Esophagus squamous epithelium (tissue), 5 donors: ENCODE results near the gene STK32C. TPM values are rescaled to one million over a fixed set of nuclear protein-coding genes. Genes with fewer than 3 reads are reported as not detected.

Experiments used
- DNase-seq: peaks from one replicate; lab custom pipeline; 2025; lab: John Stamatoyannopoulos, UW
- H3K27ac ChIP-seq, 4 donors: fragments of 200-600 bp; sonication (generic); one replicate each; pipeline ENCODE4 v1.5.1; 2016 to 2019; ENCODE audit warnings: mild to moderate bottlenecking in 1 of 4
- H3K27me3 ChIP-seq, 4 donors: fragments of 200-600 bp; sonication (generic); 1 replicate in 3 of 4; 2 replicates in 1 of 4; pipeline versions ENCODE4 v1.5.1 to v1.6.0; 2017 to 2021; ENCODE audit warnings: antibody characterized with exemption in 1 of 4
- H3K36me3 ChIP-seq, 3 donors: fragments of 200-600 bp; sonication (generic); one replicate each; pipeline ENCODE4 v1.5.1; 2016 to 2019
- H3K4me1 ChIP-seq, 3 donors: fragments of 200-600 bp; sonication (generic); one replicate each; pipeline ENCODE4 v1.5.1; 2017 to 2019
- H3K4me3 ChIP-seq, 4 donors: fragments of 200-600 bp; sonication (generic); 1 replicate in 3 of 4; 2 replicates in 1 of 4; pipeline ENCODE4 v1.5.1; 2016 to 2019; ENCODE audit warnings: mild to moderate bottlenecking in 2 of 4, moderate library complexity in 1 of 4
- H3K9me3 ChIP-seq, 3 donors: fragments of 200-600 bp; sonication (generic); one replicate each; pipeline ENCODE4 v1.5.1; 2016 to 2019
- CTCF ChIP-seq, 6 experiments: fragments of 450-650 bp in 4 of 6; fragments of 200-600 bp in 2 of 6; sonication (generic) in 2 of 6; IDR thresholded peaks; one replicate each; pipeline ENCODE4 v1.5.1; 2016 to 2019; ENCODE audit warnings: antibody characterized with exemption in 6 of 6, mild to moderate bottlenecking in 4 of 6, moderate library complexity in 4 of 6
- POLR2A ChIP-seq, 4 donors: fragments of 450-650 bp; IDR thresholded peaks; one replicate each; pipeline ENCODE4 v1.6.1; 2017; ENCODE audit warnings: antibody characterized with exemption in 4 of 4, mild to moderate bottlenecking in 4 of 4, moderate library complexity in 3 of 4
- WGBS, 2 donors: methylation state at CpG; one replicate each; pipeline ENCODE4 v1.1.5; 2018; 5-methylcytosine and 5-hydroxymethylcytosine counted together
- intact Hi-C: fragments of 100-400 bp; cut with DNase I; formaldehyde crosslinking; loops from one replicate; pipeline ENCODE4 v1.15.0; 2022
- total RNA-seq, 4 donors: library from RNA; depleted of rRNA; stranded (reverse); fragments of >200 nt; gene quantifications; one replicate each; pipeline ENCODE4 v1.1.0, GENCODE V29; 2016
- donor health status: DM: yes; HTN: yes; CAD: no.

The STK32C gene
- total RNA-seq, 4 donors from 2014 or later: 2.3 to 5.5 (median 2.6) TPM

- no peak for TF ChIP-seq POLR2A (IDR thresholded peaks at IDR 0.05)
- TF ChIP-seq CTCF (IDR thresholded peaks at IDR 0.05): no peak
- intact Hi-C loops: no loop called here
- DNase-seq: no peak
- H3K36me3 ChIP-seq: no peaks in the 10 kb centered on the region
- H3K27me3 ChIP-seq: peaks cover 0 to 6% (median 0%) of the 10 kb centered on the region in 4 donors
- H3K9me3 ChIP-seq: no peaks in the 10 kb centered on the region
- peaks cover 0 to 6% (median 0%) of the 10 kb centered on the region in 3 donors for H3K4me1 ChIP-seq
- 75% methylated on average over 1 of the region's 2 CpGs; no CpG with 5 or more reads in 1 of the 2 donors for WGBS, 2 donors
- H3K27ac ChIP-seq: no peak overlapping the region
- H3K4me3 ChIP-seq: no peak overlapping the region
Measured at GRCh38 chr10:132158122-132158741, 149.5 kb downstream of the STK32C start.

Other genes starting within 250 kb of the STK32C start
- gene JAKMIP3, start 242.0 kb downstream of the STK32C start, total RNA-seq: under 1 TPM in 3 of 4 donors, not detected in 1; 0.04 to 0.19 (median 0.13) TPM
- 1 to 10 TPM in 1 of 4 donors, under 1 TPM in 1, not detected in 2; 0.95 to 1.6 TPM for gene DPYSL4, start 121.0 kb downstream of the STK32C start, total RNA-seq
- gene LRRC27, start 24.2 kb upstream of the STK32C start, total RNA-seq: 1 to 10 TPM; 1.5 to 5.3 (median 2.4) TPM
- gene PWWP2B, start 89.2 kb upstream of the STK32C start, total RNA-seq: 10 to 100 TPM; 14.9 to 27.3 (median 16.7) TPM
- 10 to 100 TPM; 16.9 to 58.2 (median 29.5) TPM for gene INPP5A, start 229.8 kb upstream of the STK32C start, total RNA-seq